NAMALWA (cell line): Measurements from ENCODE around the gene CSF2RB.

Experiments used
- DNase-seq: peaks from one replicate; pipeline ENCODE4 v3.0.0-alpha.2; 2015; ENCODE audit warnings: low spot score

Gene CSF2RB

GRCh38 chr22:36913427-36914389, at the start of gene CSF2RB:
TSS of gene CSF2RB (plus strand) at chr22:36913628. CDS start at chr22:36922208, 8,580 bp downstream.
- peak; percentile 61 for DNase-seq

- DNase-seq, result no peak
These were observed 49.4 kb upstream of the CSF2RB start for GRCh38 chr22:36863979-36864378.

DNA sequence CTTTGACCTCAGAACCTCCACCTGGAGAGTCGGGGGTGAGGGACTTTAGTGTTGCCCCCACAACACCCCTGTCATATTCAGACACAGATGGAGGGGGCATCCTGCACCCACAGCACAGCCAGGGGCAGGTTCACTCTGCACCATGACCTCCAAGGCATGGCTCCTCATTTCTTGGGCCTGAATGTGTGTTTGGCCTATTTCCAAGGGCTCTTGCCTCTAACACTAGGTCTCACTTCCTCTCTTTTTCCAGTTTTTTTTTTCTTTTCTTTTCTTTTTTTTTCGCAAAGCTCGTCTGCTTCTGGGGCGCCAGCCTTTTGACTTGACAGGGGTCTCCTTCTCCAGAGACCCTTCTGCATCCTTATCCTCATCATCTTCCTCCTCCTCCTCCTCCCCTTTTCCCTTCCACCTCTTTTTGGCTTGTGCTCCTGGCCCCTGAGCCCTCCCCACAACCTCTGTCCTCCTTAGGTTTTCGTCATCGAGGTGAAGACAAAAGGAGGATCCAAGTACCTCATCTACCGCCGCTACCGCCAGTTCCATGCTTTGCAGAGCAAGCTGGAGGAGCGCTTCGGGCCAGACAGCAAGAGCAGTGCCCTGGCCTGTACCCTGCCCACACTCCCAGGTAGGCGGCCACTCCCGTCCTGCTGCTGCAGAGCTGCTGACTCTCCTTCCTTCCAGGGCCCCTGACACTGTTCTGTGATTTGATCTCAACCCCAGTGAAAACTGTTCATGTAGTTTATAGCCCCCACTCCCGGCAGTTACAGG, 48.8 kb upstream of the CSF2RB start:
- no peak for DNase-seq

- no peak for DNase-seq
These were observed 48.1 kb upstream of the CSF2RB start for GRCh38 chr22:36865346-36865745.

DNA sequence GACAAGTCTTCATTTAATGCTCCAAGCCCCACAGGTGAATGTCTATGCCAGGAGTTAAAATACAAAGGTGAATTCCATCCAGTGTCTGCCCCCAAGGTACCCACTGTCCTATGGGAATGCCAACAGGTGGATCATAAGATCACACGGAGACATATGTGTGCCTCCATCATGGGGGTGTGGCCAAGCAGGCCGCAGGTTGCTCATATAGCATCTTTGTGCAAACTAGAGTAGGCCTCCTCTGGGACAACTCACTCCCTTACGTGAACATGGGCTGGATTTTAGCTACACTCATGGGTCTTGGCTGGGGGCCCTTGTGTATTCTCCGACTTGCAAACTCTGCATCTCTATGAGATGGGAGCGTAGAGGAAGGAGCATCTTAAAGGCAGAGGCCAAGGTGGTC, 45.7 kb upstream of the CSF2RB start:
- DNase-seq, result no peak

DNA sequence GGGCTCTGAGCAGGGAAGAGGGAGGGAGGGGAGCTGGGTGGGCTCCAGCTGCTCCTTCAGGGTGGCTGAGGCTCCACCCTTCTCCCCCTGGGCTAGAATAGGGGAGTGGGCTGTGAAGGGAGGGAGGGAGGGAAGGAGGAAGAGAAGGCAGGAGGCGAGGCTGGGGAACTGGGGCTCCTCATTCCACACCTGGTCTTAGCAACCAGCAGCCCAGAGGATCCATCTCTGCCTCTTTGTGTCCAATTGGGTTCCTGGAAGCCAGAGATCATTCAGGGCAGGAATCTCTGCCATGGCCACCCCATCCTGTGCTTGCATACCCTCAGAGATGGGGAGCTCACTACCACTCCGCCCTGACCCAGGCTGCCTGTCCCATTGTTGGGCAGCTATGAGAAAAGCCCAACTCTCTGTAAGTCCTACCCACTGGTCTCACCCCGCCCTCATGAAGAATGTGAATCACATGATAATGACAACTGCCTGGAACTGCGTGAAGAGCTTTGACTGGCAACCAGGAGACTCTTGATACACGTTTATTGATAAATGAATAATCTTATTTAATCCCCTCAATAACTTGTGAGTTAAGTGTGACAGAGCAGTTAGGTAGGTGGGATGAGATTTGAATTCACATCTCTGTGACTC, 44.8 kb upstream of the CSF2RB start:
- no peak for DNase-seq

DNA sequence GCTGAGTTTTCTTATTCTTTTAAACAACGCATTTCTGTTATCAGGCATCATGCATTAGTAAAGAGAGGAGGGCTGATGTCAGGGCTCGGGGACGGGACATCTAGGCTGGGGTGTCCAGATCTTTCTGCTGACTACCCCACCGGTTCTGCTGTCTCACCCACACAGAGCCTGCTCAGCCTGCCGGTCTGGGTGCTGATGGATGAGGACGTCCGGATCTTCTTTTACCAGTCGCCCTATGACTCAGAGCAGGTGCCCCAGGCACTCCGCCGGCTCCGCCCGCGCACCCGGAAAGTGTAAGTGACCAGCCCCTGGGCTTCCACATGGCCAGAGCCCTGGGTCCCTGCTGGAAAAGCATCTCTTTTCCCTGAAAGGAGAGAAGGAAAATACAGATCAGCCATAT, 43.2 kb upstream of the CSF2RB start:
- no peak for DNase-seq

GRCh38 chr22:36871669-36872081, 41.8 kb upstream of the CSF2RB start:
- DNase-seq, result no peak

DNA sequence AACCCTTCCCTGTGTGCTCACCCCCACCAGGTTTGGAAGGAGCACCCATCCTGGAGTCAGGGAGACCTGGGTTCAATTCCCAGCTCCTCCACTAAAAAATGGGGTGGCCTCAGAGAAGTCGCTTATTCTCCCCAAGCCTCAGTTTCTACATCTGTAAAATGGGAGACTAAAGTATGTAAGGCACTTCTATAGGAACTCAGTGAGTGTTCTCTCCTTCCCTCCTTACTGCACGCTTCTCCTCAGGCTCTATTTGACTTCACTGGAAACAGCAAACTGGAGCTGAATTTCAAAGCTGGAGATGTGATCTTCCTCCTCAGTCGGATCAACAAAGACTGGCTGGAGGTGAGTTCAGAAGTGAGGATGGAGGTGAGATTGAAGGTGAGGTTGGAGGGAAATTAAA, 41.3 kb upstream of the CSF2RB start:
- DNase-seq, result no peak

DNA sequence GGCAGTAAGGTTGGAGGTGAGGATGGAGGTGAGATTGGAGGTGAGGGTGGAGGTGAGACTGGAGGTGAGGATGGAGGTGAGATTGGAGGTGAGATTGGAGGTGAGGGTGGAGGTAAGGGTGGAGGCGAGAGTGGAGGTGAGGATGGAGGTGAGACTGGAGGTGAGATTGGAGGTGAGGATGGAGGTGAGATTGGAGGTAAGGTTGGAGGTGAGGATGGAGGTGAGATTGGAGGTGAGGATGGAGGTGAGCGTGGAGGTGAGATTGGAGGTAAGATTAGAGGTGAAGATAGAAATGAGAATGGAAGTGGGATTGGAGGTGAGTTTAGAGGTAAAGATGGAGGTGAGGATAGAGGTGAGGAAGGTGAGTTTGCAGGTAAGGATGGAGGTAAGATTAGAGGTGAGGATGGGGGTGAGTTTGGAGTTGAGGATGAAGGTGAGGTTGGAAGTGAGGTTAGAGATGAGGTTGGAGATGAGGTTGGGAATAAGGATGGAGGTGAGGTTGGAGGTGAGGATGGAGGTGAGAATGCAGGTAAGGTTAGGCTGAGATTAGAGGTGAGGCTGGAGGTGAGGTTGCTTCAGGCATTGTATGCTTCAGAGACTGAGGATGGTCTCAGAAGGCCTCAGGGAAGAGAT, 40.4 kb upstream of the CSF2RB start:
- DNase-seq, result no peak

DNA sequence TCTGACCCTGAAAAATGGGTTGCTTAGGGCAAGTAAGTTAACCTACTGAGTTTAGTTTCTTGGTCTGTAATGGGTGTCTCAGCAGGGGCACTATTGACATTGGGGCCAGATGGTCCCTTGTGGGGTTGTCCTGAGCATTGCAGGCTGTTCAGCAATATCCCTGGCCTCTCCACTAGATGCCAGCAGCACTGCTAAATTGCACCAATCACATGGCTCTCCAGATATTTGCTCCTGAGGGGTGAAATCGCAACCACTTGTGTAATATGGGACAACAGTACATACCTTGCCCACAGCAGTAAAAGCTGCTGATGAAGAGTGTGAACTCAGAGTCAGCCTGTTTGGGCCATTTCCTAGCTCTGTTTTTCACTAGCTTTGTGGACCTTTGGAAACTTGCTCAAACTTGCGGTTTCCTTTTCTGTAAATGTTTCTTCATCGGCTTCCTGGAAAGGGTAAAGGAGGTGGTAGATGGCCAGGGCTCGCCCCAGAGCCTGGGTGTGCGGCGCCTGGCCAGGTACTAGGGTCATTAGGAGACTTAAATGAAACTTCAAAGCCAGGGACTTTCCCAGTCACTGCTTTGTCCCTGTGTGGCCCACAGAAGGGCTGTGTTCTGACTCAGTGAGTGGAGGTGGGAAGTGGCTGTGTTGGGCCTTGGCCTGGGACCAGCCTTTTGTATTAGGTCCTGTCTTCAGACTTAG, 39.7 kb upstream of the CSF2RB start:
- DNase-seq, result peak; percentile 58

GRCh38 chr22:36874309-36874696, 39.1 kb upstream of the CSF2RB start:
- DNase-seq, result no peak

- no peak for DNase-seq
These were observed 38.7 kb upstream of the CSF2RB start for GRCh38 chr22:36874736-36875135.

- DNase-seq, result no peak
These were observed 37.7 kb upstream of the CSF2RB start for GRCh38 chr22:36875741-36876140.

DNA sequence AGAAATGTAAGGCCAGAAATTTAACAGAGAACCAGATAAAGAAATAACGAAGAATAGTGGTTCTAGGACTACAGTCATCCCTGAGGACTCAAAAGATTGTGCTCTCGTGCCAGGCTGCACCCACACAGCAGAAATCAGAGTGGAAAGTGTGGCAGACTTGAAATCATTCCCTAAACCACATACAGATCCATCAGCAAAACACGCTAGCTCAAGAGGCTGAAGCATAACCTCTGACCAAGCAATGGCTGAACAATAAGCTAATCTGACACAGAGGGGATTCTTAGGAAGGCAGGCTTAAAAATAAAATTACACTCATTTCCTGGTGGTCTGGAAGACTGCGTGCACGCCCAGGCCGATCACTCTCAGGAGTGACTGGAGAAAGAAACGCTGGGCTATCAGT, 33.7 kb upstream of the CSF2RB start:
- DNase-seq, result no peak

- DNase-seq, result no peak
These were observed 31.8 kb upstream of the CSF2RB start for GRCh38 chr22:36881504-36882245.

- DNase-seq, result no peak
These were observed 28.9 kb upstream of the CSF2RB start for GRCh38 chr22:36884349-36885158.

- DNase-seq, result no peak
These were observed 28.0 kb upstream of the CSF2RB start for GRCh38 chr22:36885474-36885873.

GRCh38 chr22:36886016-36886415, 27.4 kb upstream of the CSF2RB start:
- DNase-seq, result no peak

- no peak for DNase-seq
These were observed 26.3 kb upstream of the CSF2RB start for GRCh38 chr22:36887162-36887561.
